Measurements from ENCODE around the gene COL15A1. TPM values are rescaled to one million over a fixed set of nuclear protein-coding genes. Genes with fewer than 3 reads are reported as not detected.

Gene COL15A1
- total RNA-seq, 4 donors from 2014 or later: 8.0 to 15.2 (median 12.8) TPM

- intact Hi-C loops (cut with DNase I): no loop called here
- peak; percentile 58 to 59 for DNase-seq
- Histone ChIP-seq H3K4me1 (peaks cover 19 to 31% of the 10 kb centered on the region in 2 donors), H3K27ac (no peak overlapping the region), H3K27me3 (no peaks in the 10 kb centered on the region), H3K9me3 (no peaks in the 10 kb centered on the region), H3K4me3 (replicated peaks in 1 of 3) (no peak overlapping the region), H3K36me3 (no peaks in the 10 kb centered on the region)
- 30 to 40% methylated on average over 2 of the region's 2 CpGs for WGBS, 2 donors
- TF ChIP-seq CTCF (IDR thresholded peaks at IDR 0.05) (no peak), POLR2A (IDR thresholded peaks at IDR 0.05) (no peak)
Measured at GRCh38 chr9:99060621-99061020, 116.9 kb downstream of the COL15A1 start.

DNA sequence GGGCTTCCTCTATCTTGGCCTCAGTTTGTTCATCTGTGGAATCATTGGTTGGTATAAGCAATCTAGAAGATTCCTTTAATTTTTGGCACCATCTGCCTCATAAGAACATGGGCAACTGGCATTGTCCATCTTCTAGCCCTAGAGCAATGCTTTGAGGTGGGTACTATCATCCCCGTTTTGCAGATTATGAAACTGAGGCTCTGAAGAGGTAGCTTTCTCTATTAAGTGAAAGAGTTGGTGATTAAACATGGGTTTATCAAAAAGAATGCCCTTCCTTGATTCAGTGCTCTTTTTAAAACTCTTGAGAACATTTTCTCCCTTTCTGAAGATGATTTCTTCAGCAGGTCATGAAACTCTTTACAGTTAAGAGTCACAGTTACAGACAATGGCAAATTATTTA, 118.8 kb downstream of the COL15A1 start:
- 95 to 100% methylated on average over 1 of the region's 1 CpG for WGBS, 2 donors
- intact Hi-C loops (cut with DNase I): no loop called here
- H3K36me3 ChIP-seq: no peaks in the 10 kb centered on the region

GRCh38 chr9:99063522-99063921, 119.8 kb downstream of the COL15A1 start:
- TF ChIP-seq POLR2A (IDR thresholded peaks at IDR 0.05) (no peak), CTCF (IDR thresholded peaks at IDR 0.05) (no peak)

More for the DNA sequence above, 118.8 kb downstream of the COL15A1 start:
- Histone ChIP-seq H3K4me1 (peaks cover 19 to 31% of the 10 kb centered on the region in 2 donors), H3K27ac (no peak overlapping the region), H3K9me3 (no peaks in the 10 kb centered on the region), H3K4me3 (replicated peaks in 1 of 3) (no peak overlapping the region), H3K27me3 (no peaks in the 10 kb centered on the region)
- DNase-seq: no peak
- TF ChIP-seq CTCF (IDR thresholded peaks at IDR 0.05) (no peak), POLR2A (IDR thresholded peaks at IDR 0.05) (no peak)

GRCh38 chr9:99066571-99066970, 122.9 kb downstream of the COL15A1 start:
- H3K27me3 ChIP-seq: no peaks in the 10 kb centered on the region
- DNase-seq: no peak
- H3K27ac ChIP-seq: no peak overlapping the region
- 77 to 87% methylated on average over 3 of the region's 3 CpGs for WGBS, 2 donors
- H3K4me1 ChIP-seq: no peaks in the 10 kb centered on the region
- intact Hi-C loops (cut with DNase I): no loop called here
- no peak overlapping the region for H3K4me3 ChIP-seq (replicated peaks in 1 of 3)
- no peaks in the 10 kb centered on the region for H3K9me3 ChIP-seq
- H3K36me3 ChIP-seq: no peaks in the 10 kb centered on the region
- no peak for TF ChIP-seq POLR2A (IDR thresholded peaks at IDR 0.05)
- TF ChIP-seq CTCF (IDR thresholded peaks at IDR 0.05): no peak

More at GRCh38 chr9:99063522-99063921, 119.8 kb downstream of the COL15A1 start:
- H3K9me3 ChIP-seq: no peaks in the 10 kb centered on the region
- 89 to 100% methylated on average over 1 of the region's 1 CpG for WGBS, 2 donors
- no peak overlapping the region for H3K27ac ChIP-seq
- no peak overlapping the region for H3K4me3 ChIP-seq (replicated peaks in 1 of 3)
- no peaks in the 10 kb centered on the region for H3K27me3 ChIP-seq
- intact Hi-C loops (cut with DNase I): no loop called here
- peaks cover 19 to 26% of the 10 kb centered on the region in 2 donors for H3K4me1 ChIP-seq
- DNase-seq: no peak
- no peaks in the 10 kb centered on the region for H3K36me3 ChIP-seq

DNA sequence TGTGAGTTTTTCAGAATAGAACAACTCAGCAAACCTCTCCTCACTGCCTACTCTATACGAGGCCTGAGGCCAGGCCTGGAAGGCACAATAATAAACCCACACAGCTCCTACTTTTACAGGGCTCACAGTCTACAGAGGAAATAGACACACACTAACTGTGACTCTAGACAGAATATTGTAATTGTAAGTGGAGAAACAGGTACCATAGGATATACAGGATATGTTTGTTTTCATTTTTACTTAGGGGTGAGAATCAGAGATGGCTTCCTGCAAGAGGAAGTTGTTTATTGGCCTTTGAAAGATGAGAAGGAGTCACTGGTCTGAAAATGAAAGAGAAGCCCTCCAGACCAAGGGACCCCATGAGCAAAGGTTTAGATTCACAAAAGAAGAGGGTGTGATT, 125.4 kb downstream of the COL15A1 start:
- TF ChIP-seq CTCF (IDR thresholded peaks at IDR 0.05) (no peak), POLR2A (IDR thresholded peaks at IDR 0.05) (no peak)
- DNase-seq: no peak
- Histone ChIP-seq H3K9me3 (no peaks in the 10 kb centered on the region), H3K27ac (no peak overlapping the region), H3K4me3 (replicated peaks in 1 of 3) (no peak overlapping the region), H3K27me3 (no peaks in the 10 kb centered on the region), H3K36me3 (no peaks in the 10 kb centered on the region), H3K4me1 (no peaks in the 10 kb centered on the region)
- intact Hi-C loops (cut with DNase I): no loop called here
- WGBS, 2 donors: 76 to 90% methylated on average over 1 of the region's 1 CpG
